ENCODE results near the gene ZFAND2A. TPM values are rescaled to one million over a fixed set of nuclear protein-coding genes. Genes with fewer than 3 reads are reported as not detected.

ZFAND2A gene
- total and polyA plus RNA-seq, 2 of the 8 experiments (the other 6 are each of a cell fraction or from before 2014, with no cell fraction given), result 16.6 to 20.3 TPM

GRCh38 chr7:1142051-1142635 is 17.9 kb downstream of the ZFAND2A start (continued):
- no peak for TF ChIP-seq RXRA (IDR thresholded peaks at IDR 0.05; ENCODE audit: insufficient read depth, low read depth, low read length)
- no peak for TF ChIP-seq GABPA (IDR thresholded peaks at IDR 0.05; ENCODE audit: borderline replicate concordance, insufficient read depth, low read length)
- no peak for TF ChIP-seq ASH2L (IDR thresholded peaks at IDR 0.05; ENCODE audit: low read length)
- TF ChIP-seq CBX8 (IDR thresholded peaks at IDR 0.05; ENCODE audit: borderline replicate concordance, low read depth, low read length), result no peak
- no peak for TF ChIP-seq RNF2 (IDR thresholded peaks at IDR 0.05; ENCODE audit: borderline replicate concordance, low read depth, low read length, missing control alignments, poor library complexity, severe bottlenecking)
